ENCODE data around the gene HDAC4. TPM values are rescaled to one million over a fixed set of nuclear protein-coding genes. Genes with fewer than 3 reads are reported as not detected.

Gene HDAC4
- total RNA-seq, 2 donors from 2014 or later = 9.3 to 139 TPM

GRCh38 chr2:239275847-239276831 lies 124.7 kb downstream of the HDAC4 start:
- TF ChIP-seq POLR2A (IDR thresholded peaks at IDR 0.05) = no peak
- TF ChIP-seq CTCF (IDR thresholded peaks at IDR 0.05) = no peak
- Histone ChIP-seq H3K4me1 (no peaks in the 10 kb centered on the region), H3K4me3 (no peak overlapping the region), H3K36me3 (replicated peaks in 1 of 2; ENCODE audit: insufficient read depth in 1 of 2, low read depth in 2 of 2) (no peaks in the 10 kb centered on the region), H3K27ac (peak overlapping the region in 2 of 4 donors; percentile 44 to 68), H3K9me3 (no peaks in the 10 kb centered on the region), H3K27me3 (no peaks in the 10 kb centered on the region)
- DNase-seq (peak in 2 of 4 donors; percentile 18 to 37), ATAC-seq (peak; percentile 25)
- 89 to 96% methylated on average over 23 to 31 of the region's 31 CpGs for WGBS, 2 donors
- intact Hi-C loops (cut with DNase I) = no loop called here

- WGBS, 2 donors = 77 to 80% methylated on average over 25 to 33 of the region's 34 CpGs
- DNase-seq (peak; percentile 30 to 79 (median 41)), ATAC-seq (peak; percentile 33)
- Histone ChIP-seq H3K4me3 (no peak overlapping the region), H3K27me3 (no peaks in the 10 kb centered on the region), H3K9me3 (no peaks in the 10 kb centered on the region), H3K27ac (peak overlapping the region in 2 of 4 donors; percentile 44 to 68), H3K36me3 (replicated peaks in 1 of 2; ENCODE audit: insufficient read depth in 1 of 2, low read depth in 2 of 2) (no peaks in the 10 kb centered on the region), H3K4me1 (no peaks in the 10 kb centered on the region)
- TF ChIP-seq CTCF (IDR thresholded peaks at IDR 0.05) (no peak), POLR2A (IDR thresholded peaks at IDR 0.05) (peak in 1 of 3 donors; percentile 15)
- intact Hi-C loops (cut with DNase I) = no loop called here
These were observed 125.7 kb downstream of the HDAC4 start for GRCh38 chr2:239275044-239275685.

- no peak for ATAC-seq
- peak in 2 of 4 donors; percentile 10 to 30 for DNase-seq
These were observed 126.3 kb downstream of the HDAC4 start for GRCh38 chr2:239274391-239275043.

More at GRCh38 chr2:239274391-239275043, 126.3 kb downstream of the HDAC4 start:
- H3K4me3 ChIP-seq = no peak overlapping the region
- 80 to 82% methylated on average over 12 to 16 of the region's 16 CpGs for WGBS, 2 donors
- peak overlapping the region in 1 of 4 donors; percentile 68 for H3K27ac ChIP-seq
- intact Hi-C loops (cut with DNase I) = no loop called here
- no peaks in the 10 kb centered on the region for H3K9me3 ChIP-seq
- no peaks in the 10 kb centered on the region for H3K4me1 ChIP-seq
- no peaks in the 10 kb centered on the region for H3K27me3 ChIP-seq
- H3K36me3 ChIP-seq (replicated peaks in 1 of 2; ENCODE audit: insufficient read depth in 1 of 2, low read depth in 2 of 2) = no peaks in the 10 kb centered on the region
- TF ChIP-seq CTCF (IDR thresholded peaks at IDR 0.05) = no peak
- no peak for TF ChIP-seq POLR2A (IDR thresholded peaks at IDR 0.05)
